Ascending aorta (tissue), 2 donors: ENCODE results near the gene TMEM169. TPM values are rescaled to one million over a fixed set of nuclear protein-coding genes. Genes with fewer than 3 reads are reported as not detected.

Experiments used
- DNase-seq, 2 donors: peaks; one replicate each; pipeline ENCODE4 v3.0.0-alpha.2; 2019; ENCODE audit warnings: low spot score in 2 of 2
- H3K27ac ChIP-seq, 2 donors: fragments of 200-600 bp; sonication (generic); one replicate each; pipeline ENCODE4 v1.5.1; 2016 to 2017; ENCODE audit warnings: mild to moderate bottlenecking in 1 of 2
- H3K27me3 ChIP-seq: fragments of 200-600 bp; sonication (generic); one replicate; pipeline ENCODE4 v1.5.1; 2017
- H3K36me3 ChIP-seq, 2 donors: fragments of 200-600 bp; sonication (generic); one replicate each; pipeline ENCODE4 v1.5.1; 2016
- H3K4me1 ChIP-seq, 2 donors: fragments of 200-600 bp; sonication (generic); one replicate each; pipeline ENCODE4 v1.5.1; 2016 to 2017; ENCODE audit warnings: mild to moderate bottlenecking in 1 of 2
- H3K4me3 ChIP-seq, 2 donors: fragments of 200-600 bp; sonication (generic); one replicate each; pipeline ENCODE4 v1.5.1; 2016 to 2017; ENCODE audit warnings: mild to moderate bottlenecking in 1 of 2
- H3K9me3 ChIP-seq, 2 donors: fragments of 200-600 bp; sonication (generic); one replicate each; pipeline ENCODE4 v1.5.1; 2016
- intact Hi-C: fragments of 100-400 bp; cut with DNase I; formaldehyde crosslinking; loops from one replicate; pipeline ENCODE4 v1.15.1; 2023
- total RNA-seq: library from RNA; depleted of rRNA; stranded (reverse); fragments of >200 nt; gene quantifications from one replicate; pipeline ENCODE4 v1.1.0, GENCODE V29; 2016
- TF ChIP-seq, protein P1 (sequence below), 3 experiments: fragments of 200-600 bp in 2 of 3; fragments of 450-650 bp in 1 of 3; sonication (generic) in 2 of 3; IDR thresholded peaks; one replicate each; pipeline ENCODE4 v1.5.1; 2016 to 2019; ENCODE audit warnings: antibody characterized with exemption in 3 of 3, mild to moderate bottlenecking in 1 of 3, moderate library complexity in 1 of 3

The TMEM169 gene
- total RNA-seq, 1 donor from 2014 or later: 7.3 TPM

DNA sequence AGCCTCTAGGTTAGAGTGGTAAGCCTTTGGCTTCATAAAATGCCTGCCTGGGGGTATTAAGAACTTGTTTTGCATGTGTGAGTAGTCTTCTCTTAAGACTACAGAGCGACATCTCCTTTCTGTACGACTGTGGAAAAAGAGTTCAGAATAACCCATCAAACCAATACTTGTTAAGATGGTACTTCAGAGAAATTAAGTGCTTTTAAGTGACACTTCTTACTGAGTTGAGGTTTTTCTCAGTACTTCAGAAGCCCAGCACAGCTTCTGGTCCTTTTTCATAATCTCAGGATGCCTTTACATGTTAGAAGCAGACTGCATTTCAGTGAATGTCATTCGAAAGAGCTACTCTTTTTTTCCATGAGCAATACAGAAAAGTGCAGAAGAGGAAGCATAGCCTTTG is 38.3 kb downstream of the TMEM169 start:
- intact Hi-C loops: loop anchor here (5.0 to 10.0 kb wide), 2 partner anchors 292 to 805 kb away; partner anchors contain the start of genes ATIC and SMARCAL1
- peaks cover 0 to 6% of the 10 kb centered on the region in 2 donors for H3K4me1 ChIP-seq
- DNase-seq: no peak
- TF ChIP-seq, protein P1, sequence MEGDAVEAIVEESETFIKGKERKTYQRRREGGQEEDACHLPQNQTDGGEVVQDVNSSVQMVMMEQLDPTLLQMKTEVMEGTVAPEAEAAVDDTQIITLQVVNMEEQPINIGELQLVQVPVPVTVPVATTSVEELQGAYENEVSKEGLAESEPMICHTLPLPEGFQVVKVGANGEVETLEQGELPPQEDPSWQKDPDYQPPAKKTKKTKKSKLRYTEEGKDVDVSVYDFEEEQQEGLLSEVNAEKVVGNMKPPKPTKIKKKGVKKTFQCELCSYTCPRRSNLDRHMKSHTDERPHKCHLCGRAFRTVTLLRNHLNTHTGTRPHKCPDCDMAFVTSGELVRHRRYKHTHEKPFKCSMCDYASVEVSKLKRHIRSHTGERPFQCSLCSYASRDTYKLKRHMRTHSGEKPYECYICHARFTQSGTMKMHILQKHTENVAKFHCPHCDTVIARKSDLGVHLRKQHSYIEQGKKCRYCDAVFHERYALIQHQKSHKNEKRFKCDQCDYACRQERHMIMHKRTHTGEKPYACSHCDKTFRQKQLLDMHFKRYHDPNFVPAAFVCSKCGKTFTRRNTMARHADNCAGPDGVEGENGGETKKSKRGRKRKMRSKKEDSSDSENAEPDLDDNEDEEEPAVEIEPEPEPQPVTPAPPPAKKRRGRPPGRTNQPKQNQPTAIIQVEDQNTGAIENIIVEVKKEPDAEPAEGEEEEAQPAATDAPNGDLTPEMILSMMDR (IDR thresholded peaks at IDR 0.05): no peak
- peaks cover 60 to 79% of the 10 kb centered on the region in 2 donors for H3K36me3 ChIP-seq
- no peak overlapping the region for H3K27ac ChIP-seq
- H3K27me3 ChIP-seq: no peaks in the 10 kb centered on the region
- H3K4me3 ChIP-seq: no peak overlapping the region
- H3K9me3 ChIP-seq: no peaks in the 10 kb centered on the region

DNA sequence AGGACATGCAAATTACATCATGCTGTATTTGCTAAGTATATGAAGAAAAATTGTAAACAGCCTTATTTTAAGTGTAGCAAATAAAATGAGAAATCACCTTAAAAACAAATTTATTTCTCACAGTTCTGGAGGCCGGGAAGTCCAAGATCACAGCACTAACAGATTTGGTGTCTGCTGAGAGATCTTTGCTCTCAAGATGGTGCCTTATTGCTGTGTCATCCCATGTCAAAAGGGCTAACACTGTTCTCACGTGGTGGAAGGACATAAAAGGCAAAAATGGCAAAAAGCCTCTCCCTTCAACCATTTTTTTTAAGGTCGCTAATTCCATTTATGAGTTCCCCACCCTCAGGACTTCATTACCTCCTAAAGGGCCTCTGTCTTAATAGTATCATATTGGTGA is 39.5 kb downstream of the TMEM169 start:
- TF ChIP-seq, protein P1 (IDR thresholded peaks at IDR 0.05): no peak
- Histone ChIP-seq H3K4me3 (no peak overlapping the region), H3K4me1 (no peaks in the 10 kb centered on the region), H3K27ac (no peak overlapping the region), H3K27me3 (no peaks in the 10 kb centered on the region), H3K36me3 (peaks cover 73 to 92% of the 10 kb centered on the region in 2 donors), H3K9me3 (no peaks in the 10 kb centered on the region)
- DNase-seq: no peak
- intact Hi-C loops: no loop called here

DNA sequence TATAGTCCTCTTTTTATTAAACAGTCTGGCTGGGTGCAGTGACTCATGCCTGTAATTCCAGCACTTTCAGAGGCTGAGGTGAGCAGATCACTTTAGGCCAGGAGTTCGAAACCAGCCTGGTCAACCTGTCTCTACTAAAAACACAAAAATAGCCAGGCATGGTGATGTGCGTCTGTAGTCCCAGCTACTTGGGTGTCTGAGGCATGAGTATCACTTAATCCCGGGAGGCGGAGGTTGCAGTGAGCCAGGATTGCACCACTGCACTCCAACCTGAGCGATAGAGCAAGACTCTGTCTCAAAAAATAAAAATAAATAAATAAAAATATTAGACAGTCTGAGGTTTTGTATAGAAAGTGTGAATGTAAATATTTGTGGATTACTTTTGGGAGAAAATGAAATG is 45.2 kb downstream of the TMEM169 start:
- intact Hi-C loops: no loop called here
- TF ChIP-seq, protein P1 (IDR thresholded peaks at IDR 0.05): no peak
- Histone ChIP-seq H3K4me3 (no peak overlapping the region), H3K36me3 (peaks cover 81 to 97% of the 10 kb centered on the region in 2 donors), H3K4me1 (no peaks in the 10 kb centered on the region), H3K27me3 (no peaks in the 10 kb centered on the region), H3K9me3 (no peaks in the 10 kb centered on the region), H3K27ac (no peak overlapping the region)
- no peak for DNase-seq

DNA sequence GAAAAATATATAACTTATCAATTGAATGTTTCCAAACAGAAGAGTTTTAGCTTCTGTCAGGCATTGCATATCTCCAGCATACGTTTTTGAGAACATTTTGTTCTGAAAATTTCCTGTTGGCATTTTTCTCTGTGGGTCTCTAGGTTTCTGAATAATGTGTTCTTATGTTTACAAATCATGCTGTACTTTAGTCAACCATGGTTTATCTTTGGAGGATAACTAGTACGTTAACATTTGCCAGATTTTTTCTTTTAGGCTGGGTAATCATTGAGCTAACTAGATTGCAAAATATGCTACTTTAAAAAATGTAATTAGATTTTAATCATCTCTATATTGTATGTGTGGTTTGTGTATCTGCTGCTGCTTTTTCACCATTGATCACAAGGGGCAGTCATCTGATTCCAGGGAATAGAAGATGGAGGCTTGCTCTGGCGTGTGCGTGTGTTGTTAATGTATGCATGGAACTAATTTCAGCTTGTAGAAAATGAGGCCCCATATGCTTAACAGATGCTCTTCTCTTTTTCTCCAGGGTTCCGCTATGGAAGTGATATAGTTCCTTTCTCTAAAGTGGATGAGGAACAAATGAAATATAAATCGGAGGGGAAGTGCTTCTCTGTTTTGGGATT is 48.7 kb downstream of the TMEM169 start:
- Histone ChIP-seq H3K4me1 (no peaks in the 10 kb centered on the region), H3K4me3 (no peak overlapping the region), H3K27ac (no peak overlapping the region), H3K36me3 (peaks cover 84 to 97% of the 10 kb centered on the region in 2 donors), H3K9me3 (no peaks in the 10 kb centered on the region), H3K27me3 (no peaks in the 10 kb centered on the region)
- DNase-seq: no peak
- TF ChIP-seq, protein P1 (IDR thresholded peaks at IDR 0.05): no peak
- intact Hi-C loops: no loop called here

DNA sequence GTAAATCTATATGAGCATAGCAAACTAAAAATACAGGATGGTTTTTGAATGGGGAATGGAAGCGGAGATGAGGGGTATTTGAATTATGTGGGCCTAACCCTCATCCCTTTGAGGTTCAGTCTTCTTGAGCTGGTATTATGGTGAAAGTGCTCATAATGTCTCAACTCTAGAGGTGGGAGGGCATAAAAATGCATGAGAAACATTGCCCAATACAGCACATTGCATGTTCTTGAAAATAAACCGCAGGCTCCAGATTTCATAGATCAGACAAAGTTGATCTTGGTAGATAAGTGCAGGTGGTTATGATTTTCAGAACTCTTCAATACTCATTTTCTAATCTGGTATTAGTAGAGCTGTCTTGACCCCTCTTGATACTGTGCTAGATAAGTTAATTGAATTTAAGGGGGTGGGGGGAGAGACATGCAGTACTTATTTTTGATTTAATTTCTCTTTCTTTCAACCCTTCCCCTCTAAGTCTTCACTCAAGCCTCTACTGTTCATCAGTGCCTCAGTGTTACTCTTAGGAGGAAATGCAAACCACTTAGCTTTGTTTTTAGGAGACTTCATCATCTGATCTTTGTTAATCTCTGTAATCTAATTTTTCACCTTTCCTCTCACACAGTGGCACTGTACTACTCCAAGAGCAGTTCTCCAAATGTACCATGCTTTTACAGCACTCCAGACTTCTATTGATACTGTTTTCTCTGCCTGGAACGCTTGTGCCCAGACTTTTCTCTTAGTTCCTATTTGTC is 49.6 kb downstream of the TMEM169 start:
- DNase-seq: no peak
- TF ChIP-seq, protein P1 (IDR thresholded peaks at IDR 0.05): no peak

More for the DNA sequence above, 49.6 kb downstream of the TMEM169 start:
- intact Hi-C loops: no loop called here
- peaks cover 79 to 97% of the 10 kb centered on the region in 2 donors for H3K36me3 ChIP-seq
- H3K9me3 ChIP-seq: no peaks in the 10 kb centered on the region
- no peak overlapping the region for H3K4me3 ChIP-seq
- no peak overlapping the region for H3K27ac ChIP-seq
- no peaks in the 10 kb centered on the region for H3K27me3 ChIP-seq
- H3K4me1 ChIP-seq: no peaks in the 10 kb centered on the region
